Panc1 (cell line): ENCODE measurements around the gene SLC10A3. TPM values are rescaled to one million over a fixed set of nuclear protein-coding genes. Genes with fewer than 3 reads are reported as not detected.

ENCODE experiments used
- ATAC-seq: fragments of 200-7000 bp; cut with Tn5 transposase; 2 replicates; pipeline ENCODE4 v1.9.1; 2020; ENCODE audit warnings: mild to moderate bottlenecking, moderate library complexity
- BruUV-seq: library from RNA; stranded (reverse); fragments of 400-500 nt; replicated peaks from 2 replicates; lab custom pipeline; 2021; lab: Mats Ljungman, UMichigan
- CTCF ChIA-PET: fragments of 300-600 bp; sonication (Branson Sonifier 250); formaldehyde crosslinking; loops from one replicate; lab custom pipeline; 2022; ENCODE audit warnings: antibody characterized with exemption; lab: Charles Lee
- POLR2A ChIA-PET: fragments of 300-600 bp; sonication (Branson Sonifier 250); formaldehyde crosslinking; loops from one replicate; lab custom pipeline; 2022; ENCODE audit warnings: antibody characterized with exemption; lab: Charles Lee
- DNase-seq: peaks from one replicate; pipeline ENCODE4 v3.0.0-alpha.2; 2010; ENCODE audit warnings: low read depth, low spot score
- H3K27ac ChIP-seq: 2 replicates; pipeline ENCODE4 v1.5.1; 2011; ENCODE audit warnings: mild to moderate bottlenecking, low read length, inconsistent platforms
- H3K27me3 ChIP-seq: fragments of 200-500 bp; sonication (Bioruptor generic); 2 replicates; pipeline ENCODE4 v1.6.0; 2014; ENCODE audit warnings: low read length, inconsistent platforms; ENCODE audit not compliant: control insufficient read depth, insufficient read depth
- H3K36me3 ChIP-seq: fragments of 200-500 bp; sonication (Bioruptor generic); 2 replicates; pipeline ENCODE4 v1.5.1; 2014; ENCODE audit warnings: inconsistent platforms, mild to moderate bottlenecking, low read length, moderate library complexity; ENCODE audit not compliant: control insufficient read depth, insufficient read depth
- H3K4me1 ChIP-seq: 2 replicates; pipeline ENCODE4 v1.5.1; 2011; ENCODE audit warnings: inconsistent platforms, mild to moderate bottlenecking, low read length, moderate library complexity; ENCODE audit not compliant: control insufficient read depth, insufficient read depth
- H3K4me3 ChIP-seq, 2 experiments: 2 replicates each; pipeline ENCODE4 v1.5.1; 2011 to 2012; ENCODE audit warnings: low read depth in 2 of 2, low read length in 2 of 2, mild to moderate bottlenecking in 2 of 2, inconsistent platforms in 1 of 2, moderate library complexity in 1 of 2
- H3K9me3 ChIP-seq: fragments of 200-500 bp; sonication (Bioruptor generic); 2 replicates; pipeline ENCODE4 v1.5.1; 2014; ENCODE audit warnings: low read depth, mild to moderate bottlenecking, inconsistent platforms, low read length, moderate library complexity; ENCODE audit not compliant: control insufficient read depth, insufficient read depth
- CTCF ChIP-seq: fragments of 450-650 bp; IDR thresholded peaks from 2 replicates; pipeline ENCODE4 v1.5.1; 2017; ENCODE audit warnings: mild to moderate bottlenecking
- POLR2AphosphoS5 ChIP-seq: IDR thresholded peaks from 2 replicates; pipeline ENCODE4 v1.6.1; 2012; ENCODE audit warnings: mild to moderate bottlenecking, low read depth, low read length, moderate library complexity
- SIN3A ChIP-seq: IDR thresholded peaks from 2 replicates; pipeline ENCODE4 v1.6.1; 2012; ENCODE audit warnings: low read depth, mild to moderate bottlenecking, low read length, moderate library complexity, borderline replicate concordance; ENCODE audit not compliant: insufficient read depth
- TCF7L2 ChIP-seq: IDR thresholded peaks from 2 replicates; pipeline ENCODE4 v1.6.1; 2011; ENCODE audit warnings: mild to moderate bottlenecking, low read depth, low read length, inconsistent platforms
- in situ Hi-C: cut with HindIII; loops from 2 replicates; pipeline ENCODE4 v1.10.0; 2016; ENCODE audit warnings: low sequenced_read_pairs, low pct_unique_long_range_greater_than_20kb
- intact Hi-C: fragments of 100-400 bp; cut with micrococcal nuclease; formaldehyde crosslinking; loops from one replicate; pipeline ENCODE4 v1.10.0; 2022; ENCODE audit not compliant: unreplicated experiment
- total RNA-seq: library from RNA; stranded (reverse); gene quantifications from one replicate; pipeline ENCODE4 v1.2.1, GENCODE V29; 2021; ENCODE audit not compliant: unreplicated experiment
- TF ChIP-seq, protein P1 (sequence below), 2 experiments: IDR thresholded peaks; 2 replicates each; pipeline ENCODE4 v1.6.1; 2011 to 2012; ENCODE audit warnings: low read depth in 2 of 2, control low read depth in 1 of 2, low read length in 1 of 2, mild to moderate bottlenecking in 1 of 2, moderate library complexity in 1 of 2; ENCODE audit not compliant: insufficient read depth in 1 of 2

The SLC10A3 gene
- total RNA-seq, 1 experiment from 2014 or later: 64.1 TPM

- POLR2A ChIA-PET: no interaction called here
- no peaks in the 10 kb centered on the region for H3K36me3 ChIP-seq
- no TSS peak for BruUV-seq
Observed at GRCh38 chrX:154460326-154460725, 30.1 kb downstream of the SLC10A3 start.

GRCh38 chrX:154459832-154460231, 30.6 kb downstream of the SLC10A3 start:
- ATAC-seq: no peak
- DNase-seq: no peak
- POLR2A ChIA-PET: no interaction called here
- Histone ChIP-seq H3K4me1 (peaks cover 5% of the 10 kb centered on the region), H3K4me3 (peak overlapping the region; percentile 78 to 89), H3K9me3 (no peaks in the 10 kb centered on the region), H3K27me3 (no peaks in the 10 kb centered on the region), H3K27ac (0 out of 2 replicates have a peak overlapping the region, but pooled peaks have one; percentile 23), H3K36me3 (no peaks in the 10 kb centered on the region)
- TF ChIP-seq SIN3A: no peak
- no peak for TF ChIP-seq CTCF
- no peak for TF ChIP-seq TCF7L2
- TF ChIP-seq, protein P1, sequence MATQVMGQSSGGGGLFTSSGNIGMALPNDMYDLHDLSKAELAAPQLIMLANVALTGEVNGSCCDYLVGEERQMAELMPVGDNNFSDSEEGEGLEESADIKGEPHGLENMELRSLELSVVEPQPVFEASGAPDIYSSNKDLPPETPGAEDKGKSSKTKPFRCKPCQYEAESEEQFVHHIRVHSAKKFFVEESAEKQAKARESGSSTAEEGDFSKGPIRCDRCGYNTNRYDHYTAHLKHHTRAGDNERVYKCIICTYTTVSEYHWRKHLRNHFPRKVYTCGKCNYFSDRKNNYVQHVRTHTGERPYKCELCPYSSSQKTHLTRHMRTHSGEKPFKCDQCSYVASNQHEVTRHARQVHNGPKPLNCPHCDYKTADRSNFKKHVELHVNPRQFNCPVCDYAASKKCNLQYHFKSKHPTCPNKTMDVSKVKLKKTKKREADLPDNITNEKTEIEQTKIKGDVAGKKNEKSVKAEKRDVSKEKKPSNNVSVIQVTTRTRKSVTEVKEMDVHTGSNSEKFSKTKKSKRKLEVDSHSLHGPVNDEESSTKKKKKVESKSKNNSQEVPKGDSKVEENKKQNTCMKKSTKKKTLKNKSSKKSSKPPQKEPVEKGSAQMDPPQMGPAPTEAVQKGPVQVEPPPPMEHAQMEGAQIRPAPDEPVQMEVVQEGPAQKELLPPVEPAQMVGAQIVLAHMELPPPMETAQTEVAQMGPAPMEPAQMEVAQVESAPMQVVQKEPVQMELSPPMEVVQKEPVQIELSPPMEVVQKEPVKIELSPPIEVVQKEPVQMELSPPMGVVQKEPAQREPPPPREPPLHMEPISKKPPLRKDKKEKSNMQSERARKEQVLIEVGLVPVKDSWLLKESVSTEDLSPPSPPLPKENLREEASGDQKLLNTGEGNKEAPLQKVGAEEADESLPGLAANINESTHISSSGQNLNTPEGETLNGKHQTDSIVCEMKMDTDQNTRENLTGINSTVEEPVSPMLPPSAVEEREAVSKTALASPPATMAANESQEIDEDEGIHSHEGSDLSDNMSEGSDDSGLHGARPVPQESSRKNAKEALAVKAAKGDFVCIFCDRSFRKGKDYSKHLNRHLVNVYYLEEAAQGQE (IDR thresholded peaks at IDR 0.05; ENCODE audit: insufficient read depth in 1 of 2, low read depth in 2 of 2, low read length in 1 of 2): no peak
- no peak for TF ChIP-seq POLR2AphosphoS5
- CTCF ChIA-PET: interaction anchor here (0.6 to 0.9 kb wide), 3 partner anchors 18 to 48 kb away, joined by 3 to 6 read pairs (median 4); no protein-coding TSS in a partner anchor
- intact Hi-C loops (no loop called here), in situ Hi-C loops (no loop called here)
- BruUV-seq: no TSS peak

More at GRCh38 chrX:154460326-154460725, 30.1 kb downstream of the SLC10A3 start:
- ATAC-seq: no peak
- Histone ChIP-seq H3K9me3 (no peaks in the 10 kb centered on the region), H3K27me3 (no peaks in the 10 kb centered on the region), H3K4me1 (peaks cover 5% of the 10 kb centered on the region), H3K27ac (no peak overlapping the region), H3K4me3 (no peak overlapping the region)
- in situ Hi-C loops (no loop called here), intact Hi-C loops (no loop called here)
- CTCF ChIA-PET: interaction anchor here (0.8 kb wide), 1 partner anchor 48 kb away, joined by 4 read pairs; no protein-coding TSS in a partner anchor
- TF ChIP-seq SIN3A (no peak), TCF7L2 (no peak), POLR2AphosphoS5 (no peak), CTCF (no peak)
- TF ChIP-seq, protein P1 (IDR thresholded peaks at IDR 0.05; ENCODE audit: insufficient read depth in 1 of 2, low read depth in 2 of 2, low read length in 1 of 2): no peak
- DNase-seq: no peak
